Ovary (tissue), 3 donors: Measurements from ENCODE around the gene RNF40.

ENCODE experiments used
- CTCF ChIP-seq, 3 donors: fragments of 450-650 bp in 2 of 3; fragments of 200-600 bp in 1 of 3; IDR thresholded peaks; one replicate each; pipeline versions ENCODE4 v1.5.1 to v1.8.0; 2016 to 2022; ENCODE audit warnings: antibody characterized with exemption in 3 of 3, mild to moderate bottlenecking in 1 of 3
- EP300 ChIP-seq: sonication (generic); formaldehyde crosslinking; IDR thresholded peaks from one replicate; pipeline ENCODE4 v1.6.1; 2017; ENCODE audit warnings: antibody characterized with exemption
- POLR2A ChIP-seq: fragments of 450-650 bp; IDR thresholded peaks from one replicate; pipeline ENCODE4 v1.6.1; 2017; ENCODE audit warnings: antibody characterized with exemption, mild to moderate bottlenecking, moderate library complexity
- donor health status: DM: no; HTN: no; CAD: no.

DNA sequence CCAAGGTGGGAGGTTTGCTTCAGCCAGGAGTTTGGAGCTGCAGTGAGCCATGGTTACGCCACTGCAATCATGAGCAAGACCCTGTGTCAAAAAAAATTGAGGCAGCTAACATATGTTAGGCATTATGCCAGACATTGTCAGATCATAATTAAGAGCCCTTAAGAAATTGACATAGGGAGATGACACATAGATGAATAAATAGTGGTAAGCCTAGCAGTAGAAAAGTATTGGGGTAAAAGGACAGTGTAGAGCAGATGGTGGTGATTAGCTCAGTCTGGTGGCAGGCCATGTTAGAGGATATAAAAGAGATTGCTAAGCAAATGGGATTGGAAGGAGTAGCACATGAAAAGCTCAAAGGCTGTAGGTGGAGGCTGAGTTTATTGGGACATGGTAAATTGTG, 40.5 kb upstream of the RNF40 start:
- TF ChIP-seq CTCF (IDR thresholded peaks at IDR 0.05) (no peak), POLR2A (no peak), EP300 (no peak)
